Fibroblast of gingiva (primary cell): ENCODE results near the gene PPP2R2B.
"Not testable (repeated sequence)": the region's sequence is repeated elsewhere in the genome, so short reads cannot be mapped to it uniquely, and the experiment has no call there.

Experiments used
- DNase-seq: peaks from one replicate; pipeline ENCODE4 v3.0.0-alpha.2; 2011; ENCODE audit warnings: low read depth

PPP2R2B gene

GRCh38 chr5:146744068-146744745, 134.3 kb downstream of the PPP2R2B start:
- DNase-seq: no peak

- no peak for DNase-seq
Observed at GRCh38 chr5:146734936-146735577, 143.5 kb downstream of the PPP2R2B start.

DNA sequence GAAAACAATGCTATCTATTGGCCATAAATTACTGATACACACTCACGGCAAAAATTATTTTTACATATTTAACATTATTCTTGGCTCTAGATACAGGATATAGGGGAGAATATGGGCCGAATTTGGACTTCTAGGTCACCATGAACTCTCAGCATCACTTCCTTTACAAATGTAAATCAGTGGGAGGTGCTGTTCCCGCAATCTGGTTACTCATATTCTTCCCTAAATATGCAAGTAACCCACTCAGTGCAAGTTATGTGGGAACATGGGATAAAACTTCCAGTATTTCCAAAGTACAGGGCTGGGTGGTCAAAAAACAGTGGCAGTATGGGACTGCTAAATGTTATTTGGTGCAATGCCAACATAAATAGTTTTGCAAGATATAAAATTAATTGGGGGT, 145.6 kb downstream of the PPP2R2B start:
- DNase-seq: no peak

DNA sequence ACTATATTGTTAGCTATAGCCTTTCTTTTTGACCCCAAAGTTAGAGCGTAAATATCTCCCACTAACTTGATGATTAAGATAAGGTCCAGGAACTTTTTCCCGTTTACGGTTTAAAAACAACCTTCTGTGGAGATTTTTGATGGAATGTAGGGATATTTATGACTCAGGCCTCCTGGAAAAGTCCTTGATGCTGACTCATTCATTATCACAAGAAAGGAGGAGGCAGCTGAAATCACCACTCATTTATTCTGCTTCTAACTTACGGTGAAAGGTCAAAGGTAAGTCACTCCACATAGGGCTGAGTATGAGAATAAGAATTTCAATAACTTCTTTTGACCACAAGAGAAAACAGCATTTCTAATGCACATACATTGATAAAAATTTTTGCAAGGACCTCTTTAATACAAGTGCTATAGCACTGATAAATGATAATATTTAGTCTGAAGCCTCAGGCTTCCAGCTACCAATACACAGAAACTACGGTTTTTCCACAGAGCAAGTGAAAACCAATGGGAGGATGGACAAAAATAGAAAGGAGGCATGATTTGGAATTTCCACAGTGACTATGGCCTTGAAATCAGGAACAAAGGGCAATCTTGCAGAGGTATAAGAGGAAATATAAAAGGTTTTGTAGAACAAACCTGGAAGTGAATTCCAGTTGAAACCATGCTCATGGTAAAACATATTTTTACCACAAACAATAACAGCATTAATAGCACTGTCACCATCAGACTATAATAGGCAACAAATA, 146.5 kb downstream of the PPP2R2B start:
- no peak for DNase-seq

- not testable (repeated sequence) for DNase-seq
Observed at GRCh38 chr5:146728746-146729145, 149.8 kb downstream of the PPP2R2B start.

DNA sequence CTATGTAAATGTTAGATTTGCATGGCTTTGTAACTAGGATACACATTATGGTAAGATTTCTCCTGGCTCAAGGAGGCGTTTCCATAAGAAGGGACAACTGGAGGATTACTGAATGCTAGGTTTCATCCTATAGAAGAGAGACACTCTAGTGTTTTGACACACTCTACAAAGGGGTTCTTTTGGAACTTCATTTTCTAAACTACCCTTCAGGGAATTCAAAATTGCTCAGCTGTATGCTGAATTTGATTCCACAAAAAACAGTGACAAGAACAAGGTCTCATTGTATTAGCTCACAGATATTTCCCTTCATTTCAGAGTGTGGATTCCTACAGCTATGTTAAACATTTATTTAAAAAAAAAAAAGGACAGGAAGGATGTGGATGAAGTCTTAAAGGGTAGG, 151.7 kb downstream of the PPP2R2B start:
- DNase-seq: no peak

GRCh38 chr5:146726020-146726419, 152.5 kb downstream of the PPP2R2B start:
- DNase-seq: no peak

GRCh38 chr5:146725025-146725424, 153.5 kb downstream of the PPP2R2B start:
- no peak for DNase-seq

- DNase-seq: no peak
Observed at GRCh38 chr5:146722361-146722779, 156.2 kb downstream of the PPP2R2B start.

GRCh38 chr5:146721073-146721815, 157.3 kb downstream of the PPP2R2B start:
- DNase-seq: no peak

DNA sequence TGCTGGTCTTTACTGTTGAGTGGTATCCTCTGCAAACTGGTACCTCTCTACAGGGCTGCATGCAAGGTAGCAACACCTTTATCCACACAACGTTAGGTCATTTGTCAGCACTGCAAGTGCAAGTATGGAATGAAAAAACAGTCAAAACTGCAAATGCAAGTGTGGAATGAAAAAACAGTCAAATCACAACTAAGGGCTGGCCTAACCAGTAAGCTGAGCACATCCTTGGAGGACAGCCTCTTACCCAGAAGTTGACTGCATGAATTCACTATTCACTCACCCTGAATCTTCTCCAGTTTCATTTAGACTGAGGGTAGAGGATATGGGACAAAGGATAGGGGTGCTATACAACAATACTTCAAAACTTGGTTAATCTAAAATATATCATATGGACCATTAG, 158.4 kb downstream of the PPP2R2B start:
- no peak for DNase-seq

DNA sequence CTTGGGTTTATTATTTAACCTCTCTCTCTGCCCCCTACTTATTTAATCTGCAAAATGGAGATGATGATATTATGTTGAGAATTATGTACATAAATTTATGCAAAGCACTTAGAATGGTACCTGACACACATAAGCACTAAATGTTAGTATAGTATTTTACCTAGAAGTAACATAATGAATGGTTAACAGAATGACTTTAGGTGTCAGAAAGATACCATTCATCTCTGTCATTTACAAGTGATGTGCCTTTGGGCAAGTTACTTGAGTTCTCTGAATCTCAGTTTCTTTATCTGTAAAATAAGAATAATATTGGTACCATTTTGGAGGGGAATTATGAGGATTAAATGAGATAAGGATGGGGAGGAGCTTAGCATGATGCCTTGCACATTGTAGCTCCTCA, 159.4 kb downstream of the PPP2R2B start:
- no peak for DNase-seq

GRCh38 chr5:146718609-146719008, 159.9 kb downstream of the PPP2R2B start:
- DNase-seq: no peak

DNA sequence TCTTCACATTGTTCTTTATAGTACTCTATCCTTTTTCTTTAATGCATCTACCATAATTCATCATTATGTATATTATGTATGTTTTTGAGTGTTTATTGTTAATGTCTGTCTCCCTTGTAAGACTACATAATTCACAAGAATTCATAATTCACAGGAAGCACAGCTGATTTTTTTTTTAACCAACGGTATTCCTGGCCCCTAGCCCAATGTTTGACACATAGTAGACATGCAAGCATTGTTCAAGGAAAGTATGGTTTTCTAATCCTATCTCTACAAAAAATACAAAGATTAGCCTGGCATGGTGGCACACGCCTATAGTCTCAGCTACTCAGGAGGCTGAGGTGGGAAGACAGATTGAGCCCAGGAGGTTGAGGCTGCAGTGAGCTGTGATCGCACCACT, 160.6 kb downstream of the PPP2R2B start:
- DNase-seq: no peak

- DNase-seq: no peak
Observed at GRCh38 chr5:146716636-146717035, 161.9 kb downstream of the PPP2R2B start.

GRCh38 chr5:146710348-146710747, 168.2 kb downstream of the PPP2R2B start:
- no peak for DNase-seq

- no peak for DNase-seq
Observed at GRCh38 chr5:146707316-146707715, 171.2 kb downstream of the PPP2R2B start.

DNA sequence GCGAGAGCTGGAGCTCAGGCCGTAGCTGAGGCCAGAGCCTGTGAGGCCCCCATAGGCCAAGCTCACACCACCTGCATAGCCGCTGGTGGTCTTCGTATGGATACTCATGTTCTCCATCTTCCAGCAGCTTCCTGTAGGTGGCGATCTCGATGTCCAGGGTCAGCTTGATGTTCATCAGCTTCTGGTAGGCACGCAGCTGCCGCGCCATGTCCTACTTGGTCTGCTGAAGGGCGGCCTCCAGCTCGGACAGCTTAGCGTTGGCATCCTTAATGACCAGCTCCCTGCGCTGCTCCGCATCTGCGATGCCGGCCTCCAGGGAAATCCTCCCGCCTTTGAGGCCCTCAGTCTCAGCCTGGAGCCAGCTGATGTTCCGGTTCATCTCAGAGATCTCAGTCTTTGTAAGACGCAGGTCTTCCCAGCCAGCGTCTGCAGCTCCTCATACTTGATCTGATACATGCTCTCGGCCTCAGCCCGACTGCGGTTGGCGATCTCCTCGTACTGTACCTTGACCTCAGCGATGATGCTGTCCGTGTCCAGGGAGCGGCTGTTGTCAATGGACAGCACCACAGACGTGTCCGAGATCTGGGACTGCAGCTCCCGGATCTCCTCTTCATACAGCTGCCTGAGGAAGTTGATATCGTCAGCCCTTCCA, 172.1 kb downstream of the PPP2R2B start:
- no peak for DNase-seq

GRCh38 chr5:146704949-146705665, 173.4 kb downstream of the PPP2R2B start:
- no peak for DNase-seq

GRCh38 chr5:146703899-146704298, 174.7 kb downstream of the PPP2R2B start:
- no peak for DNase-seq

GRCh38 chr5:146703499-146703898, 175.1 kb downstream of the PPP2R2B start:
- no peak for DNase-seq
